ENCODE measurements around the gene ZBP1. TPM values are rescaled to one million over a fixed set of nuclear protein-coding genes. Genes with fewer than 3 reads are reported as not detected.

Gene ZBP1
- total and polyA plus RNA-seq, 11 donors: 0.15 to 1.7 (median 0.31) TPM; not detected in 6

DNA sequence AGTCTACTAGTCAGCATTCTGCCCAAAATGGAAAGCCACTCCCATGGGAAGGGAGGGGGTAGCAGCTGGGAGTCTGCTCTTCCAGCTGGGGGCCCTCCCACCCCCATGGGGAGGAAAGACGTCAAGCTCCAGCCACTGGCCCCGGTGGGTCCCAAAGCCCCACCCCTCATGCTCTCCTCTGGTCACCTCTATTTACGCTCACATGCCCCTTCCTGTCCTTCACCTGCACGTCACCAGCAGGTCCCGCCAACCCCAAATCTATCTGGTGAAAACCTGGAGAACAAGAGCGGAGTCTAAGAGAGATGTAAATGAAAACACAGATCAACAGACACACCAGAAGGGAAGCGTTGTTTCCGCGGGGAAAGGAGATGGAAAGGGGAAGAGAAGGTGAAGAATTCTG lies 30.0 kb upstream of the ZBP1 start:
- DNase-seq (peak in 3 of 5 donors; percentile 8 to 17 (median 17)), ATAC-seq (no peak)
- peaks cover 0 to 35% (median 20%) of the 10 kb centered on the region in 9 donors for H3K36me3 ChIP-seq
- H3K27ac ChIP-seq: no peak overlapping the region
- peaks cover 0 to 8% (median 3%) of the 10 kb centered on the region in 12 donors for H3K4me1 ChIP-seq
- no peak overlapping the region for H3K4me3 ChIP-seq
- intact Hi-C loops (cut with DNase I): loop anchor here in 6 of 10 donors (5.0 to 10.0 kb wide), 9 partner anchors 53 to 532 kb away; no protein-coding TSS in a partner anchor
- TF ChIP-seq, protein P1, sequence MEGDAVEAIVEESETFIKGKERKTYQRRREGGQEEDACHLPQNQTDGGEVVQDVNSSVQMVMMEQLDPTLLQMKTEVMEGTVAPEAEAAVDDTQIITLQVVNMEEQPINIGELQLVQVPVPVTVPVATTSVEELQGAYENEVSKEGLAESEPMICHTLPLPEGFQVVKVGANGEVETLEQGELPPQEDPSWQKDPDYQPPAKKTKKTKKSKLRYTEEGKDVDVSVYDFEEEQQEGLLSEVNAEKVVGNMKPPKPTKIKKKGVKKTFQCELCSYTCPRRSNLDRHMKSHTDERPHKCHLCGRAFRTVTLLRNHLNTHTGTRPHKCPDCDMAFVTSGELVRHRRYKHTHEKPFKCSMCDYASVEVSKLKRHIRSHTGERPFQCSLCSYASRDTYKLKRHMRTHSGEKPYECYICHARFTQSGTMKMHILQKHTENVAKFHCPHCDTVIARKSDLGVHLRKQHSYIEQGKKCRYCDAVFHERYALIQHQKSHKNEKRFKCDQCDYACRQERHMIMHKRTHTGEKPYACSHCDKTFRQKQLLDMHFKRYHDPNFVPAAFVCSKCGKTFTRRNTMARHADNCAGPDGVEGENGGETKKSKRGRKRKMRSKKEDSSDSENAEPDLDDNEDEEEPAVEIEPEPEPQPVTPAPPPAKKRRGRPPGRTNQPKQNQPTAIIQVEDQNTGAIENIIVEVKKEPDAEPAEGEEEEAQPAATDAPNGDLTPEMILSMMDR (IDR thresholded peaks at IDR 0.05): no peak
- no peak for TF ChIP-seq POLR2A (IDR thresholded peaks at IDR 0.05)
- peaks cover 0 to under 1% (median 0%) of the 10 kb centered on the region in 12 donors for H3K9me3 ChIP-seq
- WGBS, 4 donors: 64 to 70% (median 69%) methylated on average over 9 of the region's 9 CpGs
- no peaks in the 10 kb centered on the region for H3K27me3 ChIP-seq

- 90 to 95% (median 93%) methylated on average over 14 of the region's 14 CpGs for WGBS, 4 donors
- DNase-seq (no peak), ATAC-seq (no peak)
Measured at GRCh38 chr20:57649617-57650015, 29.4 kb upstream of the ZBP1 start.

DNA sequence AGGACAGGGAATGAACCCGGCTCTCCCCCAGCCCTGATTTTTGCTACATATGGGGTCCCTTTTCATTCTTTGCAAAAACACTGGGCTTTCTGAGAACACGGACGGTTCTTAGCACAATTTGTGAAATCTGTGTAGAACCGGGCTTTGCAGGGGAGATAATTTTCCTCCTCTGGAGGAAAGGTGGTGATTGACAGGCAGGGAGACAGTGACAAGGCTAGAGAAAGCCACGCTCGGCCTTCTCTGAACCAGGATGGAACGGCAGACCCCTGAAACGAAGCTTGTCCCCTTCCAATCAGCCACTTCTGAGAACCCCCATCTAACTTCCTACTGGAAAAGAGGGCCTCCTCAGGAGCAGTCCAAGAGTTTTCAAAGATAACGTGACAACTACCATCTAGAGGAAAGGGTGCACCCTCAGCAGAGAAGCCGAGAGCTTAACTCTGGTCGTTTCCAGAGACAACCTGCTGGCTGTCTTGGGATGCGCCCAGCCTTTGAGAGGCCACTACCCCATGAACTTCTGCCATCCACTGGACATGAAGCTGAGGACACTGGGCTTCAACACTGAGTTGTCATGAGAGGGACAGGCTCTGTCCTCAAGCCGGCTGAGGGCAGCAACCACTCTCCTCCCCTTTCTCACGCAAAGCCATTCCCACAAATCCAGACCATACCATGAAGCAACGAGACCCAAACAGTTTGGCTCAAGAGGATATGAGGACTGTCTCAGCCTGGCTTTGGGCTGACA lies 28.8 kb upstream of the ZBP1 start:
- TF ChIP-seq, protein P1 (IDR thresholded peaks at IDR 0.05): no peak
- TF ChIP-seq POLR2A (IDR thresholded peaks at IDR 0.05): no peak
- intact Hi-C loops (cut with DNase I): no loop called here
- Histone ChIP-seq H3K27me3 (no peaks in the 10 kb centered on the region), H3K36me3 (peaks cover 0 to 35% (median 20%) of the 10 kb centered on the region in 9 donors), H3K27ac (no peak overlapping the region), H3K9me3 (peaks cover 0 to 12% (median 0%) of the 10 kb centered on the region in 12 donors), H3K4me1 (peaks cover 0 to 2% (median 0%) of the 10 kb centered on the region in 12 donors), H3K4me3 (no peak overlapping the region)
- 84 to 90% (median 88%) methylated on average over 15 of the region's 15 CpGs for WGBS, 4 donors
- ATAC-seq (no peak), DNase-seq (no peak)

More at GRCh38 chr20:57649617-57650015, 29.4 kb upstream of the ZBP1 start:
- H3K27me3 ChIP-seq: no peaks in the 10 kb centered on the region
- H3K36me3 ChIP-seq: peaks cover 0 to 35% (median 20%) of the 10 kb centered on the region in 9 donors
- intact Hi-C loops (cut with DNase I): loop anchor here in 6 of 10 donors (5.0 to 10.0 kb wide), 9 partner anchors 52 to 533 kb away; no protein-coding TSS in a partner anchor
- no peak overlapping the region for H3K27ac ChIP-seq
- peaks cover 0 to 7% (median 0%) of the 10 kb centered on the region in 12 donors for H3K9me3 ChIP-seq
- no peak for TF ChIP-seq POLR2A (IDR thresholded peaks at IDR 0.05)
- TF ChIP-seq, protein P1 (IDR thresholded peaks at IDR 0.05): no peak
- H3K4me1 ChIP-seq: peaks cover 0 to 5% (median 3%) of the 10 kb centered on the region in 12 donors
- no peak overlapping the region for H3K4me3 ChIP-seq
